Fibroblast of upper back skin (primary cell): ENCODE measurements around the gene CIP2A.
A peak's percentile ranks its signal among the peaks of the same experiment; 100 is the strongest.
"Not testable (repeated sequence)": the region's sequence is repeated elsewhere in the genome, so short reads cannot be mapped to it uniquely, and the experiment has no call there.

ENCODE experiments used
- DNase-seq: peaks from one replicate; pipeline ENCODE4 v3.0.0-alpha.2; 2013

CIP2A gene

DNA sequence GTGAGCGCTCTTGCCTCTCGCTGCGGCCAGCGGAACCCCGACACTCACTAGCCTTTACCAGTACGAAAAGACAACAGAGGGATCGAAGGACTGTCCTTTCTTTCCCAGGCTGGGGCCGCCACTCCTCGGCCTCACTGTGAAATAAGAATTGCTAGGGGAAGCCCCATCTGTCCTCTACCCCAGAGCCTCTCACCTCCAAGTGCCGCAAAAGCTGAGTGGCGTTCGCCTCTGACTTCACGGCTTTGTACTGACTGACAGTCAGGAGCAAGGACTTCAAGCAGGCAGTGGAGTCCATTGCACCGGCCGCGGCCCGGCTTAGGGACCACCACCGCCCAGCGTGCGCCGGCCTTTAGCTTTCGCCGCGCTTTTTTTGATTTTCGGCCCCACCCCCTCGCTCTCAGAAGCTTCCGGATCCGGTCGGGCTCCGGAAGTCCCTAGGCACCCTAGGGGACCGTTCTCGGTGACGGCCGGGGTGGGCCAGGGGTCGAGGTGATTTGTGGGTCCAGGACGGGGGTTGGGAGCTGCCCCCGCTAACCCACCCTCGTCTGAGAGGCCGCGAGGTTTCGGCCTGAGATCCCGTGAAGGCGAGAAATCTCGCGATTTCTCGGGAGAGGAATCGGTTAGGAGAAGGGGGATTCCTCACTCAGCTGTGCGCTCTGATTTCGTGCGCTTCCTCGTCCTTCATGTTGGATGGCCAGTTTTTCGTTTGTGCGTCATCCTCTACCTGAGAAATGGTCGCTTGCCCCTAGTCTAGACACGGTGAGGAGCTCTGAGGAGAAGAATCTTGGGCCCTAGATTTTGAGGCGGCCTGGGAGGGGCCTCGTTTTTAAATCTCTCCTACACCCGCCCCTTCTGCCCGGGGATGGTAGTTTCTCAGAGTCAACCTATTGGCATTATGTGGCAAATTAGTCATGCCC is at the start of gene CIP2A, which contains the start of gene DZIP3:
TSS of gene CIP2A (minus strand) at position 358 of the 917 bp plus-strand sequence. CDS start at position 295, 63 bp downstream.
TSS of gene DZIP3 (plus strand) at position 642 of the 917 bp plus-strand sequence. CDS start 15,685 bp downstream, outside the sequence.
- peak; percentile 94 for DNase-seq

DNA sequence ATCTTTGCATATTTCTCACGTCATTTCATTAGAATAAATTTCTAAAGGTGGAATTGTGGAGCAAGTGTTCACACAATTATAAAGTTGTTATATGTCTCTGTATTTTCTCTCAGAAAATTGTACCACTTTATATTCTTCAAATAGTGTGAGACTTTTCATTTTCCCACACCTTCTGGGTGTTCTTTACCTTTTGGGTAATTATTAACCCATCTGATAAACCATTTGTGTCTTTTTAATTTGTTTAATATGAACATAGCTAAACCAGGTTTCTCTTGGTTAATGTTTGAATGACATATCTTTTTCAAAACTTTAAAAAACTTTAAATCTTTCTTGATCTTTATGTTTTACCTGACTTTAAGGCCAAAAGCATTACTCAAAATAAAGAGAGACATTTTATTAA is 40.7 kb upstream of the CIP2A start:
- DNase-seq: no peak

DNA sequence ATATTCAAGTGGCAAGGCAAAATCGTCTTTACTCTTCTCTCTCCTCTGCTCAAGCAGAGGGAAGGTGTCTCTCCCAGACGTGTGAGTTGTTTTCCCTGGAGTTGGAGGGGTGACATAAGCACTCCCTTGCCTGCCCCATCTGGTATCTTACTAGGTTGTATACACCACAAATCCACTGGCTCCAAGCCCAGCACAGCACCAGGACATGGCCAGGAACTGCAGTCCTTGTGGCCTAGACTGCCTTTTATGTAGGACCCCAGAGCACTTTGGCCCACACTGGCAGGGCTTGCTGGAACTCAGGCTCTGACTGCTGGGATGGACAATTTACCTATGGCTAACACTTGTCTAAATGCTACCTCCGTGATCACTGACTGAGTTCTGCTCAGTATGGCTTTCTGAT is 34.3 kb upstream of the CIP2A start:
- peak; percentile 9 for DNase-seq

DNA sequence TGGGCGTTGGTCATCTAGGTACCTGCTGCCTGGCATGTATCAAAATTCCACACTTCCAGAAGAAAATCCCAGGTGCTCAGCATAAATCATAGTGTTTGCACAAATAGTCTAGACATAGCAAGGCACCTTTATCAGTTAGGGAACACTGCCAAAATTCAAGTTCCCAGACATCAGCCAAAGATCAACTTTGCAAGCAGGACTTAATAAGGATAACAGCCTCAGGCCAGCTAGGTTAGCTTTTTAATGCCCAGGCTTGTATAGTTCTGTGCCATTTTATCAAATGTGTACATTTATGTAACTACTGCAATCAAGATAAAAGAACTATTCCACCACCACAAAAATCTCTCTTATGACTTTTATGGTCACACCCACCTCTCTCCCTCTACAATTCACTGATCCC is 31.0 kb upstream of the CIP2A start:
- no peak for DNase-seq

DNA sequence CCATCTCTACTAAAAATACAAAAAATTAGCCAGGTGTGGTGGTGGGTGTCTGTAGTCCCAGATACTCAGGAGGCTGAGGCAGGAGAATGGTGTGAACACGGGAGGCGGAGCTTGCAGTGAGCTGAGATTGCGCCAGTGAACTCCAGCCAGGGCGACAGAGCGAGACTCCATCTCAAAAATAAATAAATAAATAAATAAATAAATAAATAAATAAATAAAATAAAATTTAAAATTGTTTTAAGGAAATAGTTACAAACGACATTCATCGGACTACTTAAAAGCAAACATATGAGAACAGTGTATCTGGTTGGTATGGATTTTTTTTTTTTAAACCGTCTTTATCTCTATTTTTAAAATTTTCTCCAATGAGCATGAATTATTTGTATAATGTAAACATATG is 26.9 kb upstream of the CIP2A start:
- not testable (repeated sequence) for DNase-seq

DNA sequence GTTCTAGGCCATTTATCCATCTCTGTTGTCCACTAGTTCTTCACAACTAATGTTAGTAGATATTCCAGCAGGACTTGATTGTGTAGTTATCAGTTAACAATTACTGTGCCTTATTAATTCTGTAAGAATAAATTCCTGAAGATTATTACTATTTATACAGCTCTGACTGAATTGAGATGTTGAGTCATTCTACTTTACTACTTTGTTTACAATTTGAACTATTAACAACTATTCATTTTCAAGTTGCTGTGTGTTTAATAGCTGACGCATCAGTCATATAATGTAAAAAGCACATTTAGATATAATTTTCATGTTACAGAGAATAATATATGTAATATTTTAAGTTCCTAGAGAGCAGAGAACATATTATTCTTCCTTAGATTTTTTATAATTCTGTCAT is 21.4 kb upstream of the CIP2A start:
- DNase-seq: no peak

DNA sequence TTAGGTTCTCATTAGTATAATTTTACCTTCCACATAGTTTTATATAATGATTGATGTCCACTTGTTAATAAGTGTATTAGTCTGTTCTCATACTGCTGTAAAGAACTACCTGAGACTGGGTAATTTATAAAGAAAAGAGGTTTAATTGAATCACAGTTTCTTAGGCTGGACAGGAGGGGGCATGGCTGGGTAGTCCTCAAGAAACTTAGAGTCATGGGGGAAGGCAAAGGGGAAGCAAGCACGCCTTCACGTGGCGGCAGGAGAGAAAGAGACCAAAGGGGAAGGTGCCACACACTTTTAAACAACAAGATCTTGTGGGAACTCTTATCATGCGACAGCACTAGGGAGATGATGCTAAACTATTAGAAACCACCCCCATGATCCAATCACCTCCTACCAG is 19.5 kb upstream of the CIP2A start:
- no peak for DNase-seq

DNA sequence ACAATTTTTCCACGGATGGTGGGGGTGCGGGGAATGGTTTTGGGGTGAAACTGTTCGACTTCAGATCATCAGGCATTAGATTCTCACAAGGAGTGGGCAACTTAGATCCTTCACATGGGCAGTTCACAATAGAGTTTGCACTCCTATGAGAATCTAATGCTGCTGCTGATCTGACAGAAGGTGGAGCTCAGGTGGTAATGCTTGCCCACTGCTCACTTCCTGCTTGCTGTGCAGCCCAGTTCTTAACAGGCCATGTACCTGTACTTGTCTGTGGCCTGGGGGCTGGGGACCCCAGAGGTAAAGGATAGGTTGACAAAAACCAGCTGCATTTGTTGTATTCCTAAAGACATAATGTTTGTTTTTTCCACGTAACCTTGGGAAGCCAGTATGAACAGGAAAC is 16.3 kb upstream of the CIP2A start:
- no peak for DNase-seq

DNA sequence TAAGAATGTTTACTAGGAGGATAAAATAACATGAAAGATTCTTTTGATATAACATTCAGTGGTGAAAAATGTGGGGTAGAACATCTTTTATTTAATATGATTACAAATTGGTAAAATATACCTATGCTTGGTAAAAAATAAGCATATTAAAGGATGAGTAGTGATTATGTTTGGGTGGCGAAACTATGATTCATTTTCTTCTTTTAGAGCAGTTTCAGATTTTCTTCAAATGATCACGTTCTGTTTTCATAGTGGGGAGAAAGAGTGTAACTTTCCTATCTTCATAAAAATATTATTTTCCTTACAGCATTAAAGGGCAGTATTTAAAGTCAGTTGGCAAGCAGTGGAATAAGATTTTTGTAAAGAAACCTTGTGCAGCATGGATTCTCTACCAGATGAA is 15.8 kb upstream of the CIP2A start:
- no peak for DNase-seq

DNA sequence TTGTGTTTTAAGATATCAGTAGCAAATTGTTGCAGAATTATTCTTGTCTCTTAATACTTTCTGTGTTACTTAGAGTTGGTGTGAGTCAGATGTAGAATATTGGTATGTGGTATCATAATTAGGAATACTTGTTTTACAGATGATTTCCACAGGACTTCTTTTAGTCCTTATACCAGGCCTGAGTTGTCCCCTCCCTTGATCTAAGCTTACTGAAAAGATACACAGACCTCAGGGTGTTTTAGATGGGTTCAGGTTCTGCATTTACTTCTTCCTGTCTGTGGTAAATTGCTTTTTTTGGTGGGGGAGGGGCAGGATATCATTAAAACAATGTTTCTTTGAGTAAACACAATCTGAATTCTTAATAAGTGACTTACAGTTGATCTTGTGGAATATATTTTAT is 14.5 kb upstream of the CIP2A start:
- peak; percentile 6 for DNase-seq

DNA sequence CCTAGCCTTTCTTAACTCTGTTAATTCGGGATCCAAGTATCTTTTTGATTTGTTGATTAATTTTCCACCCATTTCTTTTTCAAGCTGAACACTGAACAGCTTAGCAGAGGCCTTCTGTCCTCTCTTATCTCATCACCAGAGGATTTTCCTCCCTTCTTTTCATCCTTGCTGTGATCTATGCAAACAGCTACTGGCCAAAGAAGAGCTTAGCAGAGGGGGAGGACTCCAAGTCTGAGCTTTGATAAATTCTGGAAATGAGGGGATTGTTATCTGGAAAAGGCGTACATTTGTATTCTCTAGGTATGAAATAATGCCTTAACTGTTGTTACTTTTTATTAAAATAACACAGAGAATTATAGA is 13.7 kb upstream of the CIP2A start:
- DNase-seq: no peak

DNA sequence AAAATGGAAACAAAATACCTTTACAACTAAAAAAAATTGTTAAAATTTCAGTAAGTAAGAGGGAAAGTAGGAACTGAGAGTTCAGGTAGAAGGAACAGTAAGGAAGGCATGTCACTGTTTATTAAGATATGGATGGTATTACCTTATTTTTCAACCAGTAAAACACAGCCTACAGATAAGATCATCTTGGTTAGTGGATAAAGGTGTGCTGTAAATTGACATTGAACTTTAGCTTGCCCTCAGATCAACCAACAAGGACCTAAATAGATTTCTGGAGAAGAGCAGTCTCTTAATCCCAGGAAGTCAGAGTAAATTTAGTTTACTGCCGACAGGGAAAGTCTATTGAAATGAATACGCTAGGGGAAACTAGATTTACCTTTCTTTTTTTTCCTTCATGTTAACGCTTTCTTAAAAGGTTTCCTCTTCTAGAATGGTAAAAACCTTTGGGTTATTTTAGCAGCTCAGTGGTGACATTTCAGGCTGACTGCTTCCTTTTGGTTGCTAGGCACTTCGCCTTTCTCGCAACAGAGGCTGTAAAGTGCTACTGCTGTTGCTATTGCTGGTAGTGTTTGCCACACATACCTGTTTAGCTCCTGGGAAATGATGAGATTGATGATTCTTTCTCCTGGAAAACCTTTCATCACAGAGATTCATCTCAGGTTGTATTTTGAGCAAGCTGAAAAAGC is 13.2 kb upstream of the CIP2A start:
- DNase-seq: no peak

DNA sequence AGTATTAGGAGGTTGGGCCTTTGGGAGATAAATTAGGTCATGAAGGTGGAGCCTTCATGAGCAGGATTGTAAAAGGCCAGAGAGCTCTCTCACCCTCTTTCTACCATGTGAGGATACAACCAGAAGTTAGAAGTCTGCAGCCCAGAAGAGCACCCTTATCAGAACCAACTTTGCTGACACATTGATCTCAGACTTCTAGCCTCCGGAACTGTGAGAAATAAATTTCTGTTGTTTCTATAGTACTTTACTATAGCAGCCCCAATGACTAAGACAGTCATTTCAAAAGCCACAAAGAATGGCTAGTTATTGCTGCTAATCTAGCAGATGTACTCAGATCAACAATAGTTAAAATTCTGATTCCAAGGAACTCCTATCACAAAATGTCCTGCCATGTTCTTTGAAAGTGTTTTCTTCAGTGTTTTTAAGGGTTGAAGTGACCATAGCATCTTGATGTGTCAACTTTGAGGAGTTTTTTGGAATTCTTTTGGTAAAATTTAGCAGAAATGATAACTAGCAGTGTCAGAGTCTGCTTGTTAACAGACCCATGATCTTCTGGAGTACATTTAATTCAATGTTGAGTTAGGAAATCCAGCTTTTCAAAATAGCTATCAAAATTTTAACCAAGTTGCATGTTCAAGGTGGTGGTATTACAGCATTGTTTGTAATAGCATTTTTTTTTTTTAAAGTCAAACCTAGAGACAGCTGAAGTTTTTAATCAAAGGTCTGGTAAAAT is 10.6 kb upstream of the CIP2A start:
- no peak for DNase-seq

DNA sequence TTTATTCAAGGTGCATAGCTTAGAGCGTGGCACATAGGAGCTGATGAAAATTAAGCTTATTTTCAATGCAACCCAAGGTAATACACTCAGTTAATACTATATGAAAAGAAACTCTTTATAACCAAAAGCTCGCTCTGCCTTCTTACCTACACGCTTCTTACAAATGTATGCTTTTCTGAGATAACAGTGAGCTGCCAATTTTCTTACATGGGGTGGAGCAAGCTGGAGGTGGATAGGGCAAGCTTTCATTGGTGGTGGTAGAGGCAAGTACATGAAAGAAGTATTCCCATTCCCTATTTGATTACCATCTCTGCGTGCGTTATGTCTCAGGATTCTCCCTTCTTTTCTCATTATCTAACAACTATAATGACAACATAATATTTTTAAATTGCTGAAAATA is 9.1 kb upstream of the CIP2A start:
- no peak for DNase-seq

DNA sequence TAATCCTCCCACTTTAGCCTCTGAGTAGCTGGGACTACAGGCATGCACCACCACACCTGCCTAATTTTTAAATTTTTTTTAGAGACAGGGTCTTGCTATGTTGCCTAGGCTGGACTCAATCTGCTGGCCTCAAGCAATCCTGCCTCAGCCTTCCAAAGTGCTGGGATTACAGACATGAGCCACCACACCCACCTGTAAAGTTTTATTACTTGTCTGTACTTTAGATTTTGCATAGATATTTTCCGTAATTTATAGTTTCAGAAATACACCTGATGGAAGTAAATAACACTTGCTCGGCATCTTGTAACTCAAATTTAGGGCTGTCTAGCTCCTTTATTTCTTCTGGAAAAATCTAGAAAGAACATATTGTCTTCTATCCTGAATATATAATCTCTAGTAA is 6.1 kb upstream of the CIP2A start:
- no peak for DNase-seq

DNA sequence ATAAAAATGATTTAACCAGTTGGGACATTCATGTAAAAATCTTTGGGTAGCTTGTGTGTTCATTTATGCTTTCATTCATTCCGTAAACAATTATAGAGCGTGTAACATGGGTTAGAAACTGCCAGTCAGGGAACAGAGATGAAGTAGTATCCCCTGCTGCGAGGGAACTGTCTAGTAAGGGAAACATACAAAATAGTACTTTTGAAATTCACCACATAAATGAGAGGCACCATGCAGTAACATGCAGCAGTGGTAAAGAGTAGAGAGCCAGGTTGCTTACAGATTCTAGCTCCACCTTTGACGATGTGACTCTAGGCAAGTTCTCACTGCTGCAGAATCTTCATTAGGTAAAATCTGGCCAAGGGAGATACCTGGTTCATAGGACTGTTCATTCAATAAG is 1.2 kb upstream of the CIP2A start:
- DNase-seq: no peak

DNA sequence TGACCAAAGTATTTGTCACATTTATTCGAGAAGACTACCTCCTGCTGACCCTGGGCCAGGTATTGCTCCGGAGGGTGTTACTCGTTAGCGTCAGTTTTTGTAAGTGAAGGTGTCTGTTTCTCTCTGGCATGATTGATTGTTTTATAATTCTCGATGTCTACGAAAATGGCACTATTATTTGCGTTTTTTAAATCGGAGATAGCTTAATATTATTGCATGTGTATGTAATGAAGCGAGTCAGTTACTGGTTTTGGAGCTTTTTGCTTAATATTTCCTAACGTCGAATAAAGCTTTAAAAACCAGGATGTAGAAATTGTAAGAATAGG is 723 bp upstream of the CIP2A start:
- DNase-seq: no peak

DNA sequence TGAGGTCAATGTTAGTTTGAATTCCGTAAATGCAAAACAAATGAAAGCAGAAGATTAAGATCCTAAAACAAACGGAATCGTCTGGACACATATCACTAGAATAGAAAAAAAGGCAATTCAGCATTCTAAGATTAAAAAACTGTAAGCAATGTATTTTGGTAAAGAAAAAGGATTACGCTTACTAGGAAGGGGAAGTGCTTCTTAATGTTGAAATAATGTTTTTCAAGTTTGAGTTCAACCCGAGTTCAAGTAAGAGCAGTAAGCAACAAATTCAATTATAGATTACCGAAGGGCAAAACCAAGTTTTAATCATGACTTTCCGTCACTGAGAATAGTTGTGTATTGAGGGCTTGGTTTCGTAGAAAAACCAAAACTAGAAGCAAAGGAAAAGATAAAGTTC is 637 bp downstream of the CIP2A start:
- no peak for DNase-seq

DNA sequence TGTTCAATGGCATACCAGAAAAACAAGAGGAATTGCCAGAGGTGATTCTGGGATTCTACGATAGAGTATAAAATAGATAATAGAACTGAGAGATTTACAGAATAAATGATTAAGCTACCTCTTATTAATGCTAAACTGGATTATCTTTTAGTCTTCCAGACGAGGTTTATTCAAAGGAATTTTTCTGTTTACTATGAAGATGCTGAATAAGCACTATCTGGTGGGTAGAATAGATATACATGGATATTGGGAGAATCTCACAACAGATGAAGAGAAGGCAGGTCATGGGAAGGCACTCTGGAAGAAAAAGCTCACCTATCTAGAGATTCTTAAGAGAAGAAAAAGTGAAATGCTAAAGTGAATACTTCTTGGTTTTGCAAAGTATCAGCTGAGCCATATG is 11.2 kb downstream of the CIP2A start:
- DNase-seq: no peak

DNA sequence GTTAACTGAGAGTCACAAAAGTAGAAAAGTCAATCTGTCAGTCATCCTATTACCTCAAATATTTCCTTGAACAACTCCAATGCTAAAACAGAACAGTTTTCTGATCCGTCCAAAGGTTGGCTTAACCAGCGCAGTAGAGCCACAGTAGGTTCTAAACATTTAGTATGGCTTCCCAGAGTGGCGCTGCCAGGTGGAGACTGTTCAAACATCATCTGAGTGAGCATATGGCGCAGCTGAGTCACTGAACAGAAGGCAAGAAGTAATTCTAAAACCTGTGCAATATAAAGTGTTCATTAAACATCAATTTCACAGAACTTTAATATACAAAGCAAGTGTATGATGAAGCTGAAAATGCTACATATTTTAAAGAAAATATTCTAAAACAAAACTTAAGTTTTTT is 19.9 kb downstream of the CIP2A start:
- DNase-seq: no peak

DNA sequence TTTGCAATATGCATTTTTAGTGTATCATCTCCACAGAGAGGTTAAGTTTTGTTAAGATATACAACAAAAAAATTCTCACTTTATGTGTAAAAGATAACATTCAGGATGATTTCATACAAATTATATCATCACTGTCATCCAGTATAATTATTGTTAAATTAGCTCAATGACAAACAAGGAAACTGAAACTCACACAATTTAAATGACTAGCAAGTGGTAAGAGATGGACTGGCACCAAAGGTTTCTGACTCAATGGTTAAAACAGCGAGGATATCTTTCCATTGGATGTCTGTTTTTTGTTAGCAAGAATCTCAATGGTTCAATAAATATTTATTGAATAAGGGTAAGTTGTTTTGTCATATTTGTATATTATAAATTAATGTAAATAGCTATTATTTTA is 22.6 kb downstream of the CIP2A start:
- no peak for DNase-seq

DNA sequence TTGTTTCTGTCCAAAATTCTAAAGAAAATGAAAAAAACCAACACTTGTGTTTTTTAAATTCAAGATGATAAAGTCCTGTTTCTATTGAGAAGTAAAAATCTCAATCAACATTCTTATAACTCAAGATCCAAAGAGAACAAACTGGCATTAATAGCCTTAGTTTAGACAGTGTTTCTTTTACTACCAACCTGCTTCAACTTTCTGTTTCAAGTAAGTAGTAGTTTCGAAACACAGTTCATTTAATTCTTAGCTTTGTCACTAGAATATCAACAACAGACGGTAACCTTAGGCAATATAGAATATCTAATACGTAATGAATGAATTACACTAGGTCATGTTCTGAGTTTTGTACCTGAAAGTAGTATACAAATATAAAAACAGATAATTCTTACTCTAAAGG is 23.7 kb downstream of the CIP2A start:
- DNase-seq: no peak

DNA sequence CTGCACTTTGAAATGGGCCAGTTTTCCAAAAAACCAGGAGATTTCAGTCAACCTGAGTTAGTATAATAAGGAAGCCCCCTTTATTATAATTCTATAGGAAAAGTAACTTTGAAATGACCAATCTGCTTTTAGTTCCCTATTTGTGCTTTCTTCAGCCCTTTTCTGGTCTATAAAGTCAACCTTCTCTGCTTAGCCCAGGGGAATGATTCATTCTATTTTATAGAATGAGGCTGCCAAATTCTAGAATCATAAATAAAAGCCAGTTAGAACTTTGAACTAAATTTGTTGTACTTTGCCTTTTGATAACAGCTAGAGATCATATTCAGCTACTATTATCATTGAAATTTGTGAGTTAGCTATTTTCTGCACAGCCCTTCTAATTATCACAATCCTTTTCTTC is 24.7 kb downstream of the CIP2A start:
- DNase-seq: no peak

DNA sequence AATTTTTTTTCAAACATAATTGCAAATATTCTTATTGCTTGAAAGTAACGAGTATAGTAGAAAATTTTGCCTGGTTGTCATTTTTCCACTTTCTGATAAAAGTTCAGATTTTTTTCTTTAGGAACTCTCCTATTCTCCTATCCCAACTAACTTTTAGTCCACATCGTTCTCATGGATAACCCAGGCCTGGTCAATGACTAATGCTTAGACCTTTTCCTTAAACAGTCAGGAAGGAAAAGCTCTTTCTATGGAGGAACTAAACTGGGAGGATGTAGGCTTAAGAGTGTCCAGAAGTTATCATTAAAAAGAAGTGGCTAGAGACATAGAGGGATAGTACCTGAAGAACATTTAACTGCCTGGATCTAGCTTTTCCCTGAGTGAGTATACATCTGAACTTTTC is 26.7 kb downstream of the CIP2A start:
- no peak for DNase-seq
